ENCODE data around the gene JADE2.

JADE2 gene

GRCh38 chr5:134530301-134531077 lies 5.0 kb downstream of the JADE2 start:
- no peak for FAIRE-seq

GRCh38 chr5:134533115-134533815 lies 7.8 kb downstream of the JADE2 start:
- FAIRE-seq, result no peak

- no peak for FAIRE-seq
These were observed 8.7 kb downstream of the JADE2 start for GRCh38 chr5:134534058-134534725.

- no peak for FAIRE-seq
These were observed 9.2 kb downstream of the JADE2 start for GRCh38 chr5:134534726-134535110.

- FAIRE-seq, result no peak
These were observed 11.4 kb downstream of the JADE2 start for GRCh38 chr5:134536876-134537275.

GRCh38 chr5:134537297-134537696 lies 11.8 kb downstream of the JADE2 start:
- FAIRE-seq, result no peak

- no peak for FAIRE-seq
These were observed 12.8 kb downstream of the JADE2 start for GRCh38 chr5:134538296-134538695.

GRCh38 chr5:134539732-134540131 lies 14.3 kb downstream of the JADE2 start:
- FAIRE-seq, result no peak

GRCh38 chr5:134540747-134541733 lies 15.6 kb downstream of the JADE2 start:
- no peak for FAIRE-seq

GRCh38 chr5:134541736-134542376 lies 16.4 kb downstream of the JADE2 start:
- no peak for FAIRE-seq

GRCh38 chr5:134543820-134544614 lies 18.5 kb downstream of the JADE2 start:
- no peak for FAIRE-seq

GRCh38 chr5:134545070-134545868 lies 19.8 kb downstream of the JADE2 start:
- no peak for FAIRE-seq

- no peak for FAIRE-seq
These were observed 21.6 kb downstream of the JADE2 start for GRCh38 chr5:134547066-134547465.

GRCh38 chr5:134547579-134547978 lies 22.1 kb downstream of the JADE2 start:
- no peak for FAIRE-seq

GRCh38 chr5:134547999-134548658 lies 22.7 kb downstream of the JADE2 start:
- FAIRE-seq, result no peak

GRCh38 chr5:134549714-134550113 lies 24.2 kb downstream of the JADE2 start:
- FAIRE-seq, result no peak

- FAIRE-seq, result no peak
These were observed 25.1 kb downstream of the JADE2 start for GRCh38 chr5:134550271-134551214.

- no peak for FAIRE-seq
These were observed 26.4 kb downstream of the JADE2 start for GRCh38 chr5:134551901-134552300.

GRCh38 chr5:134552301-134552700 lies 26.8 kb downstream of the JADE2 start:
- FAIRE-seq, result no peak
